ENCODE data around the gene SLC25A42. TPM values are rescaled to one million over a fixed set of nuclear protein-coding genes. Genes with fewer than 3 reads are reported as not detected.

SLC25A42 gene
- total and polyA plus RNA-seq, 2 donors from 2014 or later = 9.7 to 70.7 TPM

- Histone ChIP-seq H3K27me3 (ENCODE audit: control insufficient read depth, insufficient read depth, low read length) (no peaks in the 10 kb centered on the region), H3K27ac (ENCODE audit: low read depth in 2 of 2, low read length in 2 of 2) (peak overlapping the region; percentile 53 to 74), H3K4me3 (ENCODE audit: low read length in 3 of 3) (no peak overlapping the region), H3K9ac (ENCODE audit: low read length in 3 of 3) (peak overlapping the region in 1 of 3 donors; percentile 12), H3K4me1 (ENCODE audit: control insufficient read depth in 2 of 3, insufficient read depth in 2 of 3, low read depth in 1 of 3, low read length in 3 of 3) (peaks cover 0 to 18% (median 0%) of the 10 kb centered on the region in 3 donors), H3K36me3 (ENCODE audit: control insufficient read depth in 2 of 3, insufficient read depth in 3 of 3, low read length in 3 of 3) (peaks cover 6 to 34% (median 24%) of the 10 kb centered on the region in 3 donors), H3K9me3 (ENCODE audit: control insufficient read depth in 2 of 3, insufficient read depth in 1 of 3, low read length in 3 of 3) (no peaks in the 10 kb centered on the region)
- FAIRE-seq = no peak
- intact Hi-C loops (cut with DNase I) = no loop called here
- TF ChIP-seq CTCF (IDR thresholded peaks at IDR 0.05; ENCODE audit: borderline replicate concordance, extremely low read depth, insufficient read depth) = no peak
- no peak for DNase-seq
These were observed 37.9 kb upstream of the SLC25A42 start for GRCh38 chr19:19025861-19026260.

- intact Hi-C loops (cut with DNase I) = no loop called here
- peak in 2 of 5 donors; percentile 2 to 20 for DNase-seq
- TF ChIP-seq CTCF (IDR thresholded peaks at IDR 0.05; ENCODE audit: borderline replicate concordance, extremely low read depth, insufficient read depth) = peak; percentile 37
- FAIRE-seq = no peak
- Histone ChIP-seq H3K27ac (ENCODE audit: low read depth in 2 of 2, low read length in 2 of 2) (peak overlapping the region; percentile 53 to 74), H3K27me3 (ENCODE audit: control insufficient read depth, insufficient read depth, low read length) (no peaks in the 10 kb centered on the region), H3K4me1 (ENCODE audit: control insufficient read depth in 2 of 3, insufficient read depth in 2 of 3, low read depth in 1 of 3, low read length in 3 of 3) (peaks cover 0 to 18% (median 0%) of the 10 kb centered on the region in 3 donors), H3K9me3 (ENCODE audit: control insufficient read depth in 2 of 3, insufficient read depth in 1 of 3, low read length in 3 of 3) (no peaks in the 10 kb centered on the region), H3K36me3 (ENCODE audit: control insufficient read depth in 2 of 3, insufficient read depth in 3 of 3, low read length in 3 of 3) (peaks cover 6 to 34% (median 24%) of the 10 kb centered on the region in 3 donors), H3K4me3 (ENCODE audit: low read length in 3 of 3) (no peak overlapping the region), H3K9ac (ENCODE audit: low read length in 3 of 3) (peak overlapping the region in 1 of 3 donors; percentile 8)
These were observed 37.4 kb upstream of the SLC25A42 start for GRCh38 chr19:19026299-19026971.

- H3K9me3 ChIP-seq (ENCODE audit: control insufficient read depth in 2 of 3, insufficient read depth in 1 of 3, low read length in 3 of 3) = no peaks in the 10 kb centered on the region
- H3K4me1 ChIP-seq (ENCODE audit: control insufficient read depth in 2 of 3, insufficient read depth in 2 of 3, low read depth in 1 of 3, low read length in 3 of 3) = peaks cover 0 to 18% (median 0%) of the 10 kb centered on the region in 3 donors
- H3K9ac ChIP-seq (ENCODE audit: low read length in 3 of 3) = no peak overlapping the region
- H3K4me3 ChIP-seq (ENCODE audit: low read length in 3 of 3) = no peak overlapping the region
- no peak for TF ChIP-seq CTCF (IDR thresholded peaks at IDR 0.05; ENCODE audit: borderline replicate concordance, extremely low read depth, insufficient read depth)
- H3K36me3 ChIP-seq (ENCODE audit: control insufficient read depth in 2 of 3, insufficient read depth in 3 of 3, low read length in 3 of 3) = peaks cover 6 to 34% (median 24%) of the 10 kb centered on the region in 3 donors
- H3K27ac ChIP-seq (ENCODE audit: low read depth in 2 of 2, low read length in 2 of 2) = peak overlapping the region in 1 of 2 donors; percentile 28
- intact Hi-C loops (cut with DNase I) = no loop called here
- no peaks in the 10 kb centered on the region for H3K27me3 ChIP-seq (ENCODE audit: control insufficient read depth, insufficient read depth, low read length)
- DNase-seq (no peak), FAIRE-seq (no peak)
These were observed 36.6 kb upstream of the SLC25A42 start for GRCh38 chr19:19027228-19027627.
